ENCODE results near the gene LRRC41.

DNA sequence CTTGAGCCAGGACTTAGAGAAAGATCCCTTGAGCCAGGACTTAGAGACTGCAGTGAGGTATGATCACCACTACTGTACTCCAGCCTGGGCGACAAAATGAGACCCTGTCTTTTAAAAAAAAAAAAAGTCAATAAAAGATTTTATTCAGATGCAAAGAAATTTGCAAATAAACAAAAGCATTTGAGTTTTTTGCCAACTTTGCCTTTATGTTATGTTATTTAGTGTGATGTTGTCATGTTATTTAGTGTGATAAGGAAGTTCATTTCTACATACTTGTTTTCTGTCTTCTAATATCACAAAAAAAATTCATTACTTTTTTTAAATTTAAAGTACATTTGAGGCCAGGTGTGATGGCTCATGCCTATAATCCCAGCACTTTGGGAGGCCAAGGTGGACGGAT, 46.9 kb downstream of the LRRC41 start:
- TF ChIP-seq, protein P1, sequence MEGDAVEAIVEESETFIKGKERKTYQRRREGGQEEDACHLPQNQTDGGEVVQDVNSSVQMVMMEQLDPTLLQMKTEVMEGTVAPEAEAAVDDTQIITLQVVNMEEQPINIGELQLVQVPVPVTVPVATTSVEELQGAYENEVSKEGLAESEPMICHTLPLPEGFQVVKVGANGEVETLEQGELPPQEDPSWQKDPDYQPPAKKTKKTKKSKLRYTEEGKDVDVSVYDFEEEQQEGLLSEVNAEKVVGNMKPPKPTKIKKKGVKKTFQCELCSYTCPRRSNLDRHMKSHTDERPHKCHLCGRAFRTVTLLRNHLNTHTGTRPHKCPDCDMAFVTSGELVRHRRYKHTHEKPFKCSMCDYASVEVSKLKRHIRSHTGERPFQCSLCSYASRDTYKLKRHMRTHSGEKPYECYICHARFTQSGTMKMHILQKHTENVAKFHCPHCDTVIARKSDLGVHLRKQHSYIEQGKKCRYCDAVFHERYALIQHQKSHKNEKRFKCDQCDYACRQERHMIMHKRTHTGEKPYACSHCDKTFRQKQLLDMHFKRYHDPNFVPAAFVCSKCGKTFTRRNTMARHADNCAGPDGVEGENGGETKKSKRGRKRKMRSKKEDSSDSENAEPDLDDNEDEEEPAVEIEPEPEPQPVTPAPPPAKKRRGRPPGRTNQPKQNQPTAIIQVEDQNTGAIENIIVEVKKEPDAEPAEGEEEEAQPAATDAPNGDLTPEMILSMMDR (IDR thresholded peaks at IDR 0.05; ENCODE audit: poor library complexity, severe bottlenecking) = no peak
- no peak for TF ChIP-seq EZH2 (IDR thresholded peaks at IDR 0.05; ENCODE audit: borderline replicate concordance, insufficient read depth, low read length, poor library complexity, severe bottlenecking)
- no peak for TF ChIP-seq POLR2AphosphoS5 (IDR thresholded peaks at IDR 0.05)
- no peak for TF ChIP-seq MXI1 (conservative IDR thresholded peaks at IDR 0.05; ENCODE audit: poor library complexity, severe bottlenecking)
- TF ChIP-seq TAF1 (IDR thresholded peaks at IDR 0.05; ENCODE audit: low read depth) = no peak
- TF ChIP-seq, protein P2, sequence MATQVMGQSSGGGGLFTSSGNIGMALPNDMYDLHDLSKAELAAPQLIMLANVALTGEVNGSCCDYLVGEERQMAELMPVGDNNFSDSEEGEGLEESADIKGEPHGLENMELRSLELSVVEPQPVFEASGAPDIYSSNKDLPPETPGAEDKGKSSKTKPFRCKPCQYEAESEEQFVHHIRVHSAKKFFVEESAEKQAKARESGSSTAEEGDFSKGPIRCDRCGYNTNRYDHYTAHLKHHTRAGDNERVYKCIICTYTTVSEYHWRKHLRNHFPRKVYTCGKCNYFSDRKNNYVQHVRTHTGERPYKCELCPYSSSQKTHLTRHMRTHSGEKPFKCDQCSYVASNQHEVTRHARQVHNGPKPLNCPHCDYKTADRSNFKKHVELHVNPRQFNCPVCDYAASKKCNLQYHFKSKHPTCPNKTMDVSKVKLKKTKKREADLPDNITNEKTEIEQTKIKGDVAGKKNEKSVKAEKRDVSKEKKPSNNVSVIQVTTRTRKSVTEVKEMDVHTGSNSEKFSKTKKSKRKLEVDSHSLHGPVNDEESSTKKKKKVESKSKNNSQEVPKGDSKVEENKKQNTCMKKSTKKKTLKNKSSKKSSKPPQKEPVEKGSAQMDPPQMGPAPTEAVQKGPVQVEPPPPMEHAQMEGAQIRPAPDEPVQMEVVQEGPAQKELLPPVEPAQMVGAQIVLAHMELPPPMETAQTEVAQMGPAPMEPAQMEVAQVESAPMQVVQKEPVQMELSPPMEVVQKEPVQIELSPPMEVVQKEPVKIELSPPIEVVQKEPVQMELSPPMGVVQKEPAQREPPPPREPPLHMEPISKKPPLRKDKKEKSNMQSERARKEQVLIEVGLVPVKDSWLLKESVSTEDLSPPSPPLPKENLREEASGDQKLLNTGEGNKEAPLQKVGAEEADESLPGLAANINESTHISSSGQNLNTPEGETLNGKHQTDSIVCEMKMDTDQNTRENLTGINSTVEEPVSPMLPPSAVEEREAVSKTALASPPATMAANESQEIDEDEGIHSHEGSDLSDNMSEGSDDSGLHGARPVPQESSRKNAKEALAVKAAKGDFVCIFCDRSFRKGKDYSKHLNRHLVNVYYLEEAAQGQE (IDR thresholded peaks at IDR 0.05; ENCODE audit: borderline replicate concordance) = no peak
- TF ChIP-seq EP300 (conservative IDR thresholded peaks at IDR 0.05; ENCODE audit: poor library complexity, severe bottlenecking) = no peak

Measured in neural cell (in vitro differentiated cells).